TTC549 (cell line): ENCODE data around the gene SOX8.

Experiments used
- FAIRE-seq: peaks from 2 replicates; lab custom pipeline; 2012; peaks lifted over from hg19 to GRCh38; lab: Jason Lieb, UNC

SOX8 gene

GRCh38 chr16:974001-974601 lies 7.5 kb upstream of the SOX8 start:
- no peak for FAIRE-seq

DNA sequence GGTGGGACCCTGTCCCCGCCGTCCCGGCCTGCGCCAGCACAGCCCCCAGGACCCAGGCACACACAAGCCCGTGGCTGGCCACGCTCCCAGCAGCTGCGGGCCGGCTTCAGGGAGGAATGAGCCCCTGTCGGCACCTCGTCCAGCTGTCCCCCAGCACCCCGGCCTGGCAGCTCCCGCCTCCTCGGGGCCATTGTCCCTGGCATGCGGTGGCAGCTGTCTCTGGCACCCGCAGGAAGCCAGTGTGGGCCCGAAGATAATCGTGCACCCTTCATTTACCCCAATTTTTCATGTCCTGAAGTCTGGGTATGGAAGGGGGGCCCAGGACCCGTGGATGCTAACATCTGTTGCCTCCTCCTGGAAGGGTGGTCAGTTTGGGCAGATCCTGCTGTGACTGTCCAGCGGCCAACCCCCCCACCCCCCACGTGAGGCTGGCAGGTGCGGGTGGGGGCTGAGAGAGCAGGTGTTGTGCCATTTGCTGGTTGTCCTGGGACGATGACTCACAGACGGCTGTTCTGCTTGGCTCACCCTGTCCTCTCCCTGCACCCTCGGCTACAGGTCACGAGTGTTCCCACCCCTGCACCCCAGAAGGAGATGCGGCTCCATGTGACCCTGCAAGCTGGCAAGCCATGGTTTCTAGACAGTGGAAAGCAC lies 6.8 kb upstream of the SOX8 start:
- FAIRE-seq: no peak

- no peak for FAIRE-seq
Observed at GRCh38 chr16:975291-975690, 6.3 kb upstream of the SOX8 start.

GRCh38 chr16:976389-976931 lies 5.1 kb upstream of the SOX8 start:
- FAIRE-seq: no peak

GRCh38 chr16:977081-977701 lies 4.4 kb upstream of the SOX8 start:
- FAIRE-seq: no peak

GRCh38 chr16:977896-978295 lies 3.7 kb upstream of the SOX8 start:
- no peak for FAIRE-seq

- no peak for FAIRE-seq
Observed at GRCh38 chr16:978403-978802, 3.2 kb upstream of the SOX8 start.

GRCh38 chr16:979147-979546 lies 2.4 kb upstream of the SOX8 start:
- no peak for FAIRE-seq

DNA sequence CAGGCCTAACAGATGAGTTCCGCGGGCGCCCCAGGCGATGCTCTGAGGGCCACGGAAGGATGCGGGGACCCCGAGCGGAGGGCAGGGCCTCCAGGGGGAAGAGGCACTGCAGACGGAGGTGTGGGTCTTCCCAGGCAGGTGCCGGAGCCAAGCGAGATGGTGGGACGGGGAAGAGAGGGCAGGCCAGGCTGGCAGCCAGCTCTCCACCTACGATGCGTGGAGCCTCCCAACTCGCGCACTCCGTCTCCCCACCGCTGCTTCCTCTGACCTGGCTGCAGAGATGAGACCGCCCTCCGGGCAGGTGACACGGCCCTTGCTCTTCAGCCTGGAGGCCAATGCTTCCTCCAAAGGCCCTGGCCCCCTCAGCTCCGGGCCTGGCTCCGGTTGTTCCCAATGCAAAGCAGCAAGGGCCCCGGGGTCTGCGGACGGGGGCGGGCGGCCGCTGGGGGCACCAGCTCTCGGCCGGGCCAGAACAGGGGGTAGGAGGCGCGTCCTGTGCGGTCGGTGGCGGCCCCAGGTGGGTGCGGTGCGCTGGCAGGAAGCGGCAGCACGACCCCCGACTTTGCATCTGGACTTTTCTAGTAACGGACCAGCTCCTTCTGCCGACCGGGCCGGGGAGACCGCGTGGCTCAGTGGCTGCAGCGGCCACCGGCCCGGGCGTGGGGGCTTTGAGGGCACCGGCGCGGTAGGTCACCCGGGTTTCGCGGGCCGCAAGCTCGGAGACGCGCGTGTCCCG lies 1.5 kb upstream of the SOX8 start:
- no peak for FAIRE-seq

- FAIRE-seq: no peak
Observed at GRCh38 chr16:980595-980854, 1.0 kb upstream of the SOX8 start.

- no peak for FAIRE-seq
Observed at GRCh38 chr16:982145-983043, 824 bp downstream of the SOX8 start.

DNA sequence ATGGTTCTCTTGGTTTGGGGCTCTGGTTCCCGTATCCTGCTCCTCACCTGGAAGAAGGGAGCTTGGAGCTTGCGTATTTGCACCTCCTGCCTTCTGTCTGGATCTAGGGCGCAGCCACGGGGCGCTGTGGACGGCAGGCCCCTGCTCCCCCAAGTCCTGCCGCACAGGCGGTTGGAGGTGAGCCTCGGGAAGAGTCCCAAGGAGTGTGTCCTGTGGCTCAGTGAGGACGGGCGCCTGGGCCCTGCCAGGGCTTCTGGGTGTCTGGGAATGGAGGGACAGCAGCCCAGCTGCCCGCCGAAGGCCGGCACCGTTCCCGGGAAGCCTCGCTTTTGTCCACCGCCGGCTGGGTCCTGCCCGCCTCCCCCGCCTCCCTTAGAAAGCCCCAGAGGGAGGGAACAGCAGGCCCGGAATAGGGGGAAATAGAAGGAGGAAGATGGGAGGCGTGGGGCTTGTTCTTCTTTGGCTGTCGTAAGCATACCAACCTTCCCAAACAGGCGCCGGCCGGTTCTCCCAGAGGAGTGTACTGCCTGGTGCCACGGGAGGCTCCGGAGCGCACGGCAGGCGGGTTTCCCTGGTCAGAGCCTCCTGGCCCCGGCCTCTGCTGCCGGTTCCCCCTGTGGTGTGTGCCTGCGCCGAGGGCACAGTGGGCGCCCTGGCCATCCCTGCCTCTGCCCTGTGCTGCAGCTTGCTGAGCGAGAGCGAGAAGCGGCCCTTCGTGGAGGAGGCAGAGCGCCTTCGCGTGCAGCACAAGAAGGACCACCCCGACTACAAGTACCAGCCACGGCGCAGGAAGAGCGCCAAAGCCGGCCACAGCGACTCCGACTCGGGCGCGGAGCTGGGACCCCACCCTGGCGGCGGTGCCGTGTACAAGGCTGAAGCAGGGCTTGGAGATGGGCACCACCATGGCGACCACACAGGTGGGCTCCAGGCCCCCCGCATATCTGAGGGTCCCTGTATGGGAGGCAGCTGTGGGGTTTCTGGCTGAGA lies 1.8 kb downstream of the SOX8 start:
- FAIRE-seq: no peak

- no peak for FAIRE-seq
Observed at GRCh38 chr16:984121-984694, 2.6 kb downstream of the SOX8 start.

DNA sequence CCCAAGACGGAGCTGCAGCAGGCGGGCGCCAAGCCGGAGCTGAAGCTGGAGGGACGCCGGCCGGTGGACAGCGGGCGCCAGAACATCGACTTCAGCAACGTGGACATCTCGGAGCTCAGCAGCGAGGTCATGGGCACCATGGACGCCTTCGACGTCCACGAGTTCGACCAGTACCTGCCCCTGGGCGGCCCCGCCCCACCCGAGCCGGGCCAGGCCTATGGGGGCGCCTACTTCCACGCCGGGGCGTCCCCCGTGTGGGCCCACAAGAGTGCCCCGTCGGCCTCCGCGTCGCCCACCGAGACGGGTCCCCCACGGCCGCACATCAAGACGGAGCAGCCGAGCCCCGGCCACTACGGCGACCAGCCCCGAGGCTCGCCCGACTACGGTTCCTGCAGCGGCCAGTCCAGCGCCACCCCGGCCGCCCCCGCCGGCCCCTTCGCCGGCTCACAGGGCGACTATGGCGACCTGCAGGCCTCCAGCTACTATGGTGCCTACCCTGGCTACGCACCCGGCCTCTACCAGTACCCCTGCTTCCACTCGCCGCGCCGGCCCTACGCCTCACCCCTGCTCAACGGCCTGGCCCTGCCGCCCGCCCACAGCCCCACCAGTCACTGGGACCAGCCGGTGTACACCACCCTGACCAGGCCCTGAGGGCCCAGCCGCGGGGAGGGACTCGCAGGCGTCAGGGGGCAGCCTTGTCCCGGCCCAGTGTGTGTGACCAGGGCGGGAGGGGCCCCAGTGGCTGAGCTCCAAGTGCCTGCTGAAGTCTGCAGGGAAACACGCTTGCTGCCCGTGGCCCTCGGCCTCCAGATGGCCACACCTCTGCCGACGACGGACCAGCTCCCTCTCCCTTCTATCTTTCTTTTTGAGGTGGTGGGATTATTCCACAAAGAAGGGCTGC lies 3.4 kb downstream of the SOX8 start:
- no peak for FAIRE-seq

- no peak for FAIRE-seq
Observed at GRCh38 chr16:985646-986400, 4.3 kb downstream of the SOX8 start.

DNA sequence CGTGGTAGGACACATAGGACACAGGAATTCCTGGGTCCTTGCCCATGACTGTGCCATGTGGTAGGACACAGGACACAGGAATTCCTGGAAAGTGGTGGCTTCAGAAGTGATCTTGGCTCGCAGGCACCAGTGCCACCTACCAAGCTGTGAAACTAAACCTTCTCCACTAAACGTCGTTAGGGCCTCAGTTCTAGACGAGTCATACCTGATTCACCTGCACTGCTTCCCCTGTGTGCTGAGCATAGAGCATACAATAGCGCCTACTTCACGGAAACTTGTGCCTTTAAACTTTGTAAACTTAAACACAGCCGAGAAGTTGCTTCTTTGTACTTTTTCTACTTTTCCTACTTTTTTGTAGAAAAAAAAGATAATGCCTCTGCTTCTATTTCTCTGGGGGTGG lies 4.8 kb downstream of the SOX8 start:
- no peak for FAIRE-seq

GRCh38 chr16:986925-987582 lies 5.5 kb downstream of the SOX8 start:
- FAIRE-seq: no peak

GRCh38 chr16:987906-988305 lies 6.3 kb downstream of the SOX8 start:
- no peak for FAIRE-seq
